Inferior parietal cortex (tissue), 1 donor: ENCODE results near the gene RELB.

Source experiments
- DNase-seq: peaks from one replicate; pipeline ENCODE4 v3.0.0-alpha.2; 2016; ENCODE audit errors: extremely low spot score

RELB gene

GRCh38 chr19:45020071-45020470, 18.8 kb downstream of the RELB start:
- DNase-seq: no peak

- DNase-seq: no peak
Measured at GRCh38 chr19:45021971-45022370, 20.7 kb downstream of the RELB start.

- no peak for DNase-seq
Measured at GRCh38 chr19:45023048-45023447, 21.8 kb downstream of the RELB start.

- no peak for DNase-seq
Measured at GRCh38 chr19:45025264-45025663, 24.0 kb downstream of the RELB start.

GRCh38 chr19:45027371-45027770, 26.1 kb downstream of the RELB start:
- no peak for DNase-seq

GRCh38 chr19:45030825-45031224, 29.6 kb downstream of the RELB start:
- DNase-seq: no peak

GRCh38 chr19:45032421-45032820, 31.2 kb downstream of the RELB start:
- DNase-seq: no peak

- DNase-seq: no peak
Measured at GRCh38 chr19:45035755-45036154, 34.5 kb downstream of the RELB start.

GRCh38 chr19:45037393-45038169, 36.3 kb downstream of the RELB start:
- DNase-seq: no peak

GRCh38 chr19:45038931-45039893, 37.9 kb downstream of the RELB start, which contains the start of gene CLASRP:
Gene CLASRP (plus strand): TSS chr19:45039045. CDS start chr19:45040213, 1,168 bp downstream.
- DNase-seq: peak; percentile 92

- no peak for DNase-seq
Measured at GRCh38 chr19:45040059-45040771, 39.0 kb downstream of the RELB start.

GRCh38 chr19:45041125-45041524, 39.9 kb downstream of the RELB start:
- no peak for DNase-seq

- peak; percentile 86 for DNase-seq
Measured at GRCh38 chr19:45045671-45046353, 44.5 kb downstream of the RELB start.

GRCh38 chr19:45046355-45046754, 45.1 kb downstream of the RELB start:
- DNase-seq: no peak

GRCh38 chr19:45047188-45047797, 46.0 kb downstream of the RELB start:
- no peak for DNase-seq

GRCh38 chr19:45049073-45049736, 47.9 kb downstream of the RELB start:
- no peak for DNase-seq

GRCh38 chr19:45050036-45050435, 48.8 kb downstream of the RELB start:
- no peak for DNase-seq

GRCh38 chr19:45051929-45052579, 50.8 kb downstream of the RELB start:
- DNase-seq: no peak

- no peak for DNase-seq
Measured at GRCh38 chr19:45056831-45057230, 55.6 kb downstream of the RELB start.

GRCh38 chr19:45057444-45057843, 56.2 kb downstream of the RELB start:
- no peak for DNase-seq
